GM23338 (cell line): ENCODE data around the gene KDR. TPM values are rescaled to one million over a fixed set of nuclear protein-coding genes. Genes with fewer than 3 reads are reported as not detected.

Source experiments
- ATAC-seq: fragments of 200-7000 bp; cut with Tn5 transposase; 3 replicates; pipeline ENCODE4 v1.9.1; 2020
- DNase-seq: peaks from one replicate; pipeline ENCODE4 v3.0.0-alpha.2; 2015; ENCODE audit warnings: low spot score
- H2AFZ ChIP-seq: fragments of 200-600 bp; sonication (generic); 2 replicates; pipeline ENCODE4 v1.8.0; 2016; ENCODE audit warnings: antibody characterized with exemption, mild to moderate bottlenecking, moderate library complexity
- H3F3A ChIP-seq: fragments of 200-600 bp; sonication (generic); replicated peaks from 2 replicates; pipeline ENCODE4 v1.8.0; 2017; ENCODE audit warnings: antibody characterized with exemption, mixed run types, low read depth
- H3K27ac ChIP-seq: fragments of 200-600 bp; sonication (generic); 2 replicates; pipeline ENCODE4 v1.6.1; 2016; ENCODE audit warnings: low read depth
- H3K27me3 ChIP-seq: fragments of 200-600 bp; sonication (generic); 2 replicates; pipeline ENCODE4 v1.8.0; 2016; ENCODE audit warnings: mild to moderate bottlenecking, mixed run types, moderate library complexity; ENCODE audit not compliant: insufficient read depth
- H3K36me3 ChIP-seq: fragments of 200-600 bp; sonication (generic); 2 replicates; pipeline ENCODE4 v1.8.0; 2016; ENCODE audit warnings: mild to moderate bottlenecking; ENCODE audit not compliant: insufficient read depth
- H3K4me1 ChIP-seq: fragments of 200-600 bp; sonication (generic); 2 replicates; pipeline ENCODE4 v1.8.0; 2016; ENCODE audit warnings: mild to moderate bottlenecking, moderate library complexity; ENCODE audit not compliant: insufficient read depth
- H3K4me2 ChIP-seq: fragments of 200-600 bp; sonication (generic); 2 replicates; pipeline ENCODE4 v1.7.1; 2017; ENCODE audit warnings: mixed run types
- H3K4me3 ChIP-seq: fragments of 200-600 bp; sonication (generic); 2 replicates; pipeline ENCODE4 v1.6.1; 2016; ENCODE audit warnings: mixed run types
- H3K79me2 ChIP-seq: fragments of 200-600 bp; sonication (generic); replicated peaks from 2 replicates; pipeline ENCODE4 v1.8.0; 2017; ENCODE audit warnings: mild to moderate bottlenecking; ENCODE audit not compliant: insufficient read depth
- H3K9me2 ChIP-seq: fragments of 200-600 bp; sonication (generic); 2 replicates; pipeline ENCODE4 v1.8.0; 2017; ENCODE audit not compliant: insufficient read depth
- H4K20me1 ChIP-seq: fragments of 200-600 bp; sonication (generic); replicated peaks from 2 replicates; pipeline ENCODE4 v1.8.0; 2017; ENCODE audit warnings: mild to moderate bottlenecking; ENCODE audit not compliant: insufficient read depth
- H3K27ac Mint-ChIP-seq: 2 replicates; pipeline ENCODE4 v1.8.0; 2020; ENCODE audit warnings: inconsistent platforms, mild to moderate bottlenecking, moderate library complexity, mixed read lengths
- H3K27me3 Mint-ChIP-seq: 3 replicates; pipeline ENCODE4 v1.8.0; 2022; ENCODE audit warnings: low read depth, mild to moderate bottlenecking, moderate library complexity, mixed read lengths, inconsistent platforms; ENCODE audit not compliant: insufficient read depth, poor library complexity
- H3K36me3 Mint-ChIP-seq: 3 replicates; pipeline ENCODE4 v1.8.0; 2021; ENCODE audit warnings: low read depth, mild to moderate bottlenecking, inconsistent platforms, moderate library complexity, mixed read lengths
- H3K4me1 Mint-ChIP-seq: 3 replicates; pipeline ENCODE4 v1.8.0; 2020; ENCODE audit warnings: mild to moderate bottlenecking, inconsistent platforms, mixed read lengths
- H3K4me3 Mint-ChIP-seq: 3 replicates; pipeline ENCODE4 v1.8.0; 2021; ENCODE audit warnings: moderate library complexity, mild to moderate bottlenecking, inconsistent platforms, mixed read lengths
- H3K9me3 Mint-ChIP-seq: 3 replicates; pipeline ENCODE4 v1.8.0; 2020; ENCODE audit warnings: moderate library complexity, mild to moderate bottlenecking, inconsistent platforms, mixed read lengths
- CREB1 ChIP-seq: fragments of 250-450 bp; sonication (Bioruptor Pico); IDR thresholded peaks from 2 replicates; pipeline ENCODE4 v1.5.0; 2020; ENCODE audit warnings: low read depth, mild to moderate bottlenecking, moderate library complexity
- EZH2 ChIP-seq: fragments of 200-600 bp; sonication (generic); IDR thresholded peaks from one replicate; pipeline ENCODE4 v1.8.0; 2017; ENCODE audit warnings: antibody characterized with exemption, mild to moderate bottlenecking, low read depth; ENCODE audit not compliant: unreplicated experiment
- EZH2phosphoT487 ChIP-seq: fragments of 200-600 bp; sonication (generic); IDR thresholded peaks from one replicate; pipeline ENCODE4 v1.8.1; 2018; ENCODE audit warnings: antibody characterized with exemption; ENCODE audit not compliant: unreplicated experiment
- JUNB ChIP-seq: IDR thresholded peaks from one replicate; pipeline ENCODE4 v1.6.1; 2016; ENCODE audit warnings: antibody characterized with exemption; ENCODE audit not compliant: unreplicated experiment
- NANOG ChIP-seq: IDR thresholded peaks from 2 replicates; pipeline ENCODE4 v1.6.1; 2016; ENCODE audit warnings: antibody characterized with exemption, borderline replicate concordance
- POLR2AphosphoS5 ChIP-seq: IDR thresholded peaks from 2 replicates; pipeline ENCODE4 v1.6.1; 2016; ENCODE audit warnings: antibody characterized with exemption, low read depth
- REST ChIP-seq: IDR thresholded peaks from one replicate; pipeline ENCODE4 v1.6.1; 2018; ENCODE audit warnings: antibody characterized with exemption; ENCODE audit not compliant: unreplicated experiment
- STAT1 ChIP-seq: IDR thresholded peaks from one replicate; pipeline ENCODE4 v1.6.1; 2016; ENCODE audit warnings: antibody characterized with exemption; ENCODE audit not compliant: unreplicated experiment
- ZNF114 ChIP-seq: fragments of 250-450 bp; sonication (Bioruptor Pico); IDR thresholded peaks from 2 replicates; pipeline ENCODE4 v1.5.0; 2020; ENCODE audit warnings: mild to moderate bottlenecking, moderate library complexity
- ZNF331 ChIP-seq: fragments of 250-450 bp; sonication (Bioruptor Pico); IDR thresholded peaks from 2 replicates; pipeline ENCODE4 v1.5.0; 2020; ENCODE audit warnings: low read depth, mild to moderate bottlenecking, moderate library complexity
- polyA plus RNA-seq: library from polyadenylated mRNA; unstranded; fragments of >200 nt; fragmentation: Nextera tagmentation; extraction: Ambion mirVana; gene quantifications from 2 replicates; pipeline ENCODE4 v1.2.1, GENCODE V29; 2016
- total RNA-seq: library from RNA; depleted of rRNA; stranded (reverse); fragments of >200 nt; shearing (Covaris generic); gene quantifications from 2 replicates; pipeline ENCODE4 v1.2.3, GENCODE V29; 2014

Gene KDR
- total and polyA plus RNA-seq, 2 experiments from 2014 or later, result 27.9 to 109 TPM

DNA sequence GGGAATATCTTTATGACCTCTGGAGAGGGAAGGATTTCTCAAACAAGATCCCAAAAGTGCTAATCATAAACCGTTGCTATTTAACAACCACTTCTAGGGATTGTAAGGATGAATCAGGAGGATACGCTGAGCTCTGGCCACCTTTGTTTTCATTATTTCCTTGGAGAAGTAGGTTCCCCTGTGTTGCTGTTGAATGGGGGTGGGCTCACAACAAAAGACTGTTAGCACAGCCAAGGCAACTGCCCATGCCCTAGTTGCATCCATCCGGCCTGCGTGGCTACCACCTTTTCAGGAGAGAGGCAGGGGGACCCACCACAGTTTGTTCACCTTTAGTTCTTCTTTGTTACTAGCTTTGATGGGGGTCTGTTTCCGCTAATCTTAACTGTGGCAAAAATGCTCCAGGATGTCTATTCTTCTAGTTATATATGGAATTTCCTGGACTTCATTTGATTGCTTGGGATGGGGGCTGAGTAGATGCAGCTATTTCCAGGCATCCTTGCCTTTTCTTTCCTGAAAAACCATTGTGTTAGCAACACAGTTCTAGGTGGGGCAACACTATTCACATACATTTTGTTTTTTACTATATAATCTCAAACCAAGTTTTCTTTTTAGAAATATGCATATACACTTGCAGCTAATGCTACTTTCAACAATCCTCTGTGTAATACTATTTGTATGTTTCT is 95.4 kb downstream of the KDR start:
- Histone ChIP-seq H3K4me3 (no peak overlapping the region), H3K27ac (no peak overlapping the region), H4K20me1 (no peaks in the 10 kb centered on the region), H3K36me3 (no peaks in the 10 kb centered on the region), H3F3A (no peaks in the 10 kb centered on the region), H3K4me2 (0 out of 2 replicates have a peak overlapping the region, but pooled peaks have one; percentile 17), H3K4me1 (peaks cover 8% of the 10 kb centered on the region), H3K79me2 (no peaks in the 10 kb centered on the region), H3K27me3 (no peaks in the 10 kb centered on the region), H2AFZ (peak overlapping the region; percentile 24), H3K9me2 (no peaks in the 10 kb centered on the region)
- DNase-seq (peak; percentile 19), ATAC-seq (peak; percentile 71)
- no peak overlapping the region for H3K27ac Mint-ChIP-seq
- H3K36me3 Mint-ChIP-seq, result no peaks in the 10 kb centered on the region
- H3K27me3 Mint-ChIP-seq, result peaks cover 2% of the 10 kb centered on the region
- H3K4me1 Mint-ChIP-seq, result peaks cover 15% of the 10 kb centered on the region; the same call in 2 of the 3 replicates
- no peaks in the 10 kb centered on the region for H3K9me3 Mint-ChIP-seq
- no peak for TF ChIP-seq STAT1
- TF ChIP-seq REST, result no peak
- TF ChIP-seq NANOG, result no peak
- TF ChIP-seq ZNF114 (CRISPR knock-in tag), result no peak
- TF ChIP-seq POLR2AphosphoS5, result no peak
- TF ChIP-seq JUNB, result no peak
- TF ChIP-seq EZH2phosphoT487, result no peak
- no peak for TF ChIP-seq ZNF331 (CRISPR knock-in tag)
- TF ChIP-seq CREB1 (CRISPR knock-in tag), result no peak
- H3K4me3 Mint-ChIP-seq, result no peak overlapping the region

- no peak overlapping the region for H3K27ac ChIP-seq
- ATAC-seq, result no peak
- H2AFZ ChIP-seq, result no peak overlapping the region
- H3K4me2 ChIP-seq, result no peak overlapping the region
- Mint-ChIP-seq H3K4me1 (peaks cover 15% of the 10 kb centered on the region; the same call in 2 of the 3 replicates), H3K9me3 (no peaks in the 10 kb centered on the region), H3K27me3 (peaks cover 2% of the 10 kb centered on the region), H3K4me3 (no peak overlapping the region), H3K36me3 (no peaks in the 10 kb centered on the region), H3K27ac (no peak overlapping the region)
- no peaks in the 10 kb centered on the region for H3K79me2 ChIP-seq
- no peaks in the 10 kb centered on the region for H3K36me3 ChIP-seq
- no peaks in the 10 kb centered on the region for H3F3A ChIP-seq
- no peak for DNase-seq
- H3K9me2 ChIP-seq, result no peaks in the 10 kb centered on the region
- H3K4me3 ChIP-seq, result no peak overlapping the region
- peaks cover 8% of the 10 kb centered on the region for H3K4me1 ChIP-seq
- no peaks in the 10 kb centered on the region for H3K27me3 ChIP-seq
- no peaks in the 10 kb centered on the region for H4K20me1 ChIP-seq
- no peak for TF ChIP-seq CREB1 (CRISPR knock-in tag)
- no peak for TF ChIP-seq JUNB
- no peak for TF ChIP-seq EZH2phosphoT487
- TF ChIP-seq POLR2AphosphoS5, result no peak
- TF ChIP-seq REST, result no peak
- no peak for TF ChIP-seq EZH2
- TF ChIP-seq ZNF114 (CRISPR knock-in tag), result no peak
- TF ChIP-seq STAT1, result no peak
These were observed 96.1 kb downstream of the KDR start for GRCh38 chr4:55029321-55029720.
